PC-9 (cell line): ENCODE data around the gene LRP1-AS. TPM values are rescaled to one million over a fixed set of nuclear protein-coding genes. Genes with fewer than 3 reads are reported as not detected.

Source experiments
- BruUV-seq: library from RNA; stranded (reverse); fragments of 400-500 nt; replicated peaks from 2 replicates; lab custom pipeline; 2021; lab: Mats Ljungman, UMichigan
- CTCF ChIA-PET: fragments of 300-600 bp; sonication (Branson Sonifier 250); formaldehyde crosslinking; loops from one replicate; lab custom pipeline; 2022; ENCODE audit warnings: antibody characterized with exemption; lab: Charles Lee
- POLR2A ChIA-PET: fragments of 300-600 bp; sonication (Branson Sonifier 250); formaldehyde crosslinking; loops from one replicate; lab custom pipeline; 2022; ENCODE audit warnings: antibody characterized with exemption; ENCODE audit not compliant: unreplicated experiment; lab: Charles Lee
- DNase-seq, 2 experiments: peaks; one replicate each; pipeline versions ENCODE4 v3.0.0 to v3.0.0-alpha.2; 2015 to 2022; ENCODE audit warnings: mixed read lengths in 1 of 2
- H2AFZ ChIP-seq: fragments of 200-600 bp; sonication (generic); 2 replicates; pipeline ENCODE4 v1.8.1; 2017; ENCODE audit warnings: antibody characterized with exemption
- H3F3A ChIP-seq: fragments of 200-600 bp; sonication (generic); 2 replicates; pipeline ENCODE4 v1.8.1; 2017; ENCODE audit warnings: antibody characterized with exemption, mild to moderate bottlenecking, low read depth; ENCODE audit not compliant: insufficient read depth
- H3K27ac ChIP-seq: fragments of 200-600 bp; sonication (generic); 2 replicates; pipeline ENCODE4 v1.6.1; 2016; ENCODE audit warnings: mixed run types
- H3K27me3 ChIP-seq: fragments of 200-600 bp; sonication (generic); 2 replicates; pipeline ENCODE4 v1.6.1; 2016; ENCODE audit warnings: low read depth, mixed run types; ENCODE audit not compliant: insufficient read depth
- H3K36me3 ChIP-seq: fragments of 200-600 bp; sonication (generic); 2 replicates; pipeline ENCODE4 v1.6.1; 2016; ENCODE audit warnings: low read depth, mixed run types
- H3K4me1 ChIP-seq: fragments of 200-600 bp; sonication (generic); replicated peaks from 2 replicates; pipeline ENCODE4 v1.6.1; 2016; ENCODE audit warnings: mixed run types; ENCODE audit not compliant: insufficient read depth
- H3K4me2 ChIP-seq: fragments of 200-600 bp; sonication (generic); 2 replicates; pipeline ENCODE4 v1.6.1; 2017; ENCODE audit warnings: mixed run types
- H3K4me3 ChIP-seq: fragments of 200-600 bp; sonication (generic); 2 replicates; pipeline ENCODE4 v1.6.1; 2016; ENCODE audit warnings: mixed run types
- H3K79me2 ChIP-seq: fragments of 200-600 bp; sonication (generic); 2 replicates; pipeline ENCODE4 v1.6.1; 2017; ENCODE audit warnings: low read depth, mixed run types
- H3K9me2 ChIP-seq: fragments of 200-600 bp; sonication (generic); 2 replicates; pipeline ENCODE4 v1.8.1; 2017; ENCODE audit warnings: mild to moderate bottlenecking; ENCODE audit not compliant: insufficient read depth
- H3K9me3 ChIP-seq: fragments of 200-600 bp; sonication (generic); 2 replicates; pipeline ENCODE4 v1.8.1; 2016; ENCODE audit warnings: low read depth; ENCODE audit not compliant: insufficient read depth
- H4K20me1 ChIP-seq: fragments of 200-600 bp; sonication (generic); 2 replicates; pipeline ENCODE4 v1.8.1; 2017; ENCODE audit not compliant: insufficient read depth
- EZH2 ChIP-seq: fragments of 200-600 bp; sonication (generic); IDR thresholded peaks from 2 replicates; pipeline ENCODE4 v1.8.0; 2017; ENCODE audit warnings: antibody characterized with exemption, low read depth
- intact Hi-C: fragments of 100-400 bp; cut with micrococcal nuclease; formaldehyde crosslinking; loops from one replicate; pipeline ENCODE4 v1.10.0; 2022; ENCODE audit not compliant: unreplicated experiment
- total RNA-seq: library from RNA; stranded (reverse); gene quantifications from 2 replicates; pipeline ENCODE4 v1.2.3, GENCODE V29; 2021
- TF ChIP-seq, protein P1 (sequence below): fragments of 200-600 bp; sonication (generic); conservative IDR thresholded peaks from 2 replicates; pipeline ENCODE4 v1.6.1; 2017; ENCODE audit warnings: mixed run types, antibody characterized with exemption, mild to moderate bottlenecking, moderate library complexity

The LRP1-AS gene
- total RNA-seq, 1 experiment from 2014 or later, result not detected

DNA sequence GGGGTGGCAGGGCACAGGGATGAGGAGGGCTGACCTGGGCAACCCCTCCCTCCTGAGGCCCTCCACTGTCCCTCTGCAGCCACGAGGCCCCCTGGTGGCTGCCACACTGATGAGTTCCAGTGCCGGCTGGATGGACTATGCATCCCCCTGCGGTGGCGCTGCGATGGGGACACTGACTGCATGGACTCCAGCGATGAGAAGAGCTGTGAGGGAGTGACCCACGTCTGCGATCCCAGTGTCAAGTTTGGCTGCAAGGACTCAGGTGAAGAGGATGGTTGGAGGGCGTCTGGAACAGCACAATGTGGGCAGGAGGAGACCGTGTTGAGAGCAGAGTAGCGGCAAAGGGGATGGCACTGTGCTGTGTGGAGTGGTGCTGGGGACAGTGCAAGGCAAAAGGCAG lies 25.7 kb upstream of the LRP1-AS start:
- Histone ChIP-seq H3K9me2 (no peaks in the 10 kb centered on the region), H2AFZ (no peak overlapping the region), H3K27ac (no peak overlapping the region), H3K27me3 (no peaks in the 10 kb centered on the region), H3K4me3 (no peak overlapping the region), H3K36me3 (no peaks in the 10 kb centered on the region), H3F3A (peaks cover 7% of the 10 kb centered on the region; the same call in 1 of the 2 replicates), H3K4me1 (peaks cover 15% of the 10 kb centered on the region), H4K20me1 (peaks cover 3% of the 10 kb centered on the region; the same call in 1 of the 2 replicates), H3K4me2 (no peak overlapping the region), H3K79me2 (no peaks in the 10 kb centered on the region), H3K9me3 (no peaks in the 10 kb centered on the region)
- BruUV-seq, result no TSS peak
- intact Hi-C loops, result no loop called here
- POLR2A ChIA-PET, result interaction anchor here (0.7 kb wide), 1 partner anchor 108 kb away, joined by 3 read pairs; no protein-coding TSS in a partner anchor
- no peak for DNase-seq
- CTCF ChIA-PET, result interaction anchor here (0.6 kb wide), 1 partner anchor 14 kb away, joined by 3 read pairs; no protein-coding TSS in a partner anchor
- TF ChIP-seq, protein P1, sequence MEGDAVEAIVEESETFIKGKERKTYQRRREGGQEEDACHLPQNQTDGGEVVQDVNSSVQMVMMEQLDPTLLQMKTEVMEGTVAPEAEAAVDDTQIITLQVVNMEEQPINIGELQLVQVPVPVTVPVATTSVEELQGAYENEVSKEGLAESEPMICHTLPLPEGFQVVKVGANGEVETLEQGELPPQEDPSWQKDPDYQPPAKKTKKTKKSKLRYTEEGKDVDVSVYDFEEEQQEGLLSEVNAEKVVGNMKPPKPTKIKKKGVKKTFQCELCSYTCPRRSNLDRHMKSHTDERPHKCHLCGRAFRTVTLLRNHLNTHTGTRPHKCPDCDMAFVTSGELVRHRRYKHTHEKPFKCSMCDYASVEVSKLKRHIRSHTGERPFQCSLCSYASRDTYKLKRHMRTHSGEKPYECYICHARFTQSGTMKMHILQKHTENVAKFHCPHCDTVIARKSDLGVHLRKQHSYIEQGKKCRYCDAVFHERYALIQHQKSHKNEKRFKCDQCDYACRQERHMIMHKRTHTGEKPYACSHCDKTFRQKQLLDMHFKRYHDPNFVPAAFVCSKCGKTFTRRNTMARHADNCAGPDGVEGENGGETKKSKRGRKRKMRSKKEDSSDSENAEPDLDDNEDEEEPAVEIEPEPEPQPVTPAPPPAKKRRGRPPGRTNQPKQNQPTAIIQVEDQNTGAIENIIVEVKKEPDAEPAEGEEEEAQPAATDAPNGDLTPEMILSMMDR, result peak; percentile 67
- TF ChIP-seq EZH2, result no peak

DNA sequence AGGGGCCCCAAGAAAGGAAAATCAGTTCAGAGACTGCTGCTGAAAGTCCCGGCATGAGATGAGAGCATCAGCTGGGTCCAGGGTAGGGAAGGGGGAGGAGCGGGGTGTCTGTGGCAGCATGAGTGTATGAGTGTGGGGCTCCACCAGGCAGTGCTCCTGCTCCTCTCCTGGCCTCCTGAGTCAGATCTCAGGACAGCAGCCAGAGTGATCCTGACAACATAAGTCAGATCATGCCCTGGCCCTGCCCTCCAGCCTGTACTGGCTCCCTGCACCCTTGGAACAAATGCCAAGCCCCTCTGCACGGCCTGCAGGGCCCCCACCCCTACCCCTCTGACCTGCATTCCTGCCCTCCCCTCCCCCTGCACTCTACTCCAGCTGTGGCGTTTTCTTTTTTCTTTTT lies 24.2 kb upstream of the LRP1-AS start:
- Histone ChIP-seq H3K9me3 (no peaks in the 10 kb centered on the region), H3K9me2 (no peaks in the 10 kb centered on the region), H4K20me1 (peaks cover 3% of the 10 kb centered on the region; the same call in 1 of the 2 replicates), H3F3A (peaks cover 15% of the 10 kb centered on the region), H3K27ac (no peak overlapping the region), H3K4me2 (no peak overlapping the region), H3K27me3 (no peaks in the 10 kb centered on the region), H2AFZ (no peak overlapping the region), H3K4me3 (no peak overlapping the region), H3K36me3 (no peaks in the 10 kb centered on the region), H3K79me2 (no peaks in the 10 kb centered on the region), H3K4me1 (peaks cover 21% of the 10 kb centered on the region)
- intact Hi-C loops, result no loop called here
- no peak for DNase-seq
- no TSS peak for BruUV-seq
- ChIA-PET POLR2A (interaction anchor here (0.6 kb wide), 1 partner anchor 60 kb away, joined by 3 read pairs; no protein-coding TSS in a partner anchor), CTCF (interaction anchor here (0.5 to 0.6 kb wide), 2 partner anchors 85 to 607 kb away, joined by 3 to 7 read pairs; no protein-coding TSS in a partner anchor)
- no peak for TF ChIP-seq EZH2
- TF ChIP-seq, protein P1, result no peak

DNA sequence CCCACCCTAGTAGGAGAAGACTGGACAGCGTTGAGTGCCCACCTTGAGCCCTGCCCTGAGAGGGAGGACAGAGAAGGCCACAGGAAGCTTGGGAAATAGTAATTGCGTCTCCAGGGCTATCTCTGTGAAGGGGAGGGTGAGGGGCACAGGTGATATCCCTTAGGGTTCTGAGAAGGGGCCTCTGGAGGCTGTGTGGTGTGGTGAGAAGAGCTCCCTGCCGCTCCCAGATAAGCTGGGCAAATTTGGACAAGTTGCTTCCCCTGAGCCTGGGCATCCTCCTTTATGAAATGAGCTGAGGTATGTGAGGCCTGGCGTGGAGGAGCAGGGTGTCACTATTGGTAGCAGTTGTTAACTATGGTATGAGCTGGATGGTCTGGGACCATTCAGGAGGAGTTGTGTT lies 23.5 kb upstream of the LRP1-AS start:
- TF ChIP-seq, protein P1, result no peak
- TF ChIP-seq EZH2, result no peak
- no peaks in the 10 kb centered on the region for H3K9me2 ChIP-seq
- H3K36me3 ChIP-seq, result no peaks in the 10 kb centered on the region
- no peaks in the 10 kb centered on the region for H3K79me2 ChIP-seq
- ChIA-PET POLR2A (interaction anchor here (0.6 kb wide), 1 partner anchor 61 kb away, joined by 3 read pairs; no protein-coding TSS in a partner anchor), CTCF (interaction anchor here (0.5 to 0.6 kb wide), 3 partner anchors 42 to 97 kb away, joined by 5 to 10 read pairs (median 7); no protein-coding TSS in a partner anchor)
- no peaks in the 10 kb centered on the region for H3K27me3 ChIP-seq
- no peak overlapping the region for H3K27ac ChIP-seq
- H3K9me3 ChIP-seq, result no peaks in the 10 kb centered on the region
- peaks cover 21% of the 10 kb centered on the region for H3K4me1 ChIP-seq
- H3F3A ChIP-seq, result peaks cover 17% of the 10 kb centered on the region
- BruUV-seq, result no TSS peak
- H3K4me2 ChIP-seq, result no peak overlapping the region
- H3K4me3 ChIP-seq, result no peak overlapping the region
- H4K20me1 ChIP-seq, result no peaks in the 10 kb centered on the region
- no peak overlapping the region for H2AFZ ChIP-seq
- intact Hi-C loops, result no loop called here
- DNase-seq, result no peak
